NT2/D1 (cell line): ENCODE results near the gene CAMSAP3.

ENCODE experiments used
- DNase-seq: peaks from one replicate; pipeline ENCODE4 v3.0.0-alpha.2; 2011; ENCODE audit warnings: low read depth, low spot score
- H3K27me3 ChIP-seq: 2 replicates; pipeline ENCODE4 v1.6.0; 2011; ENCODE audit warnings: mild to moderate bottlenecking; ENCODE audit not compliant: insufficient read length, insufficient read depth
- H3K36me3 ChIP-seq: 2 replicates; pipeline ENCODE4 v1.6.1; 2011; ENCODE audit warnings: mild to moderate bottlenecking, low read length, mixed read lengths; ENCODE audit not compliant: insufficient read depth, insufficient read length
- H3K4me1 ChIP-seq: 2 replicates; pipeline ENCODE4 v1.5.1; 2011; ENCODE audit not compliant: insufficient read depth, insufficient read length
- H3K4me3 ChIP-seq: 2 replicates; pipeline ENCODE4 v1.5.1; 2011; ENCODE audit warnings: low read depth; ENCODE audit not compliant: insufficient read length
- H3K9ac ChIP-seq: 2 replicates; pipeline ENCODE4 v1.6.0; 2011; ENCODE audit warnings: low read depth; ENCODE audit not compliant: insufficient read length
- H3K9me3 ChIP-seq: 2 replicates; pipeline ENCODE4 v1.5.1; 2011; ENCODE audit warnings: mild to moderate bottlenecking, low read length; ENCODE audit not compliant: insufficient read depth
- SUZ12 ChIP-seq: IDR thresholded peaks from 2 replicates; pipeline ENCODE4 v1.6.1; 2011; ENCODE audit not compliant: insufficient read length, insufficient read depth; ENCODE audit errors: extremely low read depth
- YY1 ChIP-seq: IDR thresholded peaks from 2 replicates; pipeline ENCODE4 v1.6.1; 2011; ENCODE audit not compliant: insufficient read length, insufficient read depth
- ZNF274 ChIP-seq: IDR thresholded peaks from 2 replicates; pipeline ENCODE4 v1.6.1; 2011; ENCODE audit warnings: mild to moderate bottlenecking, low read depth, low read length

CAMSAP3 gene

GRCh38 chr19:7618348-7618747 lies 22.7 kb downstream of the CAMSAP3 start:
- Histone ChIP-seq H3K27me3 (no peaks in the 10 kb centered on the region), H3K36me3 (peaks cover 71% of the 10 kb centered on the region)
- no peak for DNase-seq

GRCh38 chr19:7618771-7619510 lies 23.3 kb downstream of the CAMSAP3 start:
- TF ChIP-seq ZNF274, result no peak
- TF ChIP-seq SUZ12, result no peak
- TF ChIP-seq YY1, result no peak
- Histone ChIP-seq H3K36me3 (peaks cover 76% of the 10 kb centered on the region), H3K9ac (no peak overlapping the region), H3K4me1 (no peaks in the 10 kb centered on the region), H3K27me3 (no peaks in the 10 kb centered on the region), H3K9me3 (no peaks in the 10 kb centered on the region), H3K4me3 (no peak overlapping the region)
- no peak for DNase-seq

More at GRCh38 chr19:7618348-7618747, 22.7 kb downstream of the CAMSAP3 start:
- Histone ChIP-seq H3K9ac (no peak overlapping the region), H3K4me1 (no peaks in the 10 kb centered on the region), H3K9me3 (no peaks in the 10 kb centered on the region), H3K4me3 (no peak overlapping the region)
- TF ChIP-seq ZNF274 (no peak), YY1 (no peak)

GRCh38 chr19:7619671-7620441 lies 24.2 kb downstream of the CAMSAP3 start:
- TF ChIP-seq ZNF274 (no peak), YY1 (no peak), SUZ12 (no peak)
- no peak overlapping the region for H3K4me3 ChIP-seq

GRCh38 chr19:7620442-7621412 lies 25.1 kb downstream of the CAMSAP3 start:
- TF ChIP-seq YY1, result no peak
- TF ChIP-seq ZNF274, result no peak
- no peak for TF ChIP-seq SUZ12
- Histone ChIP-seq H3K27me3 (no peaks in the 10 kb centered on the region), H3K9ac (no peak overlapping the region), H3K4me1 (no peaks in the 10 kb centered on the region), H3K4me3 (no peak overlapping the region), H3K36me3 (peaks cover 92% of the 10 kb centered on the region), H3K9me3 (no peaks in the 10 kb centered on the region)
- DNase-seq, result no peak

More at GRCh38 chr19:7619671-7620441, 24.2 kb downstream of the CAMSAP3 start:
- Histone ChIP-seq H3K36me3 (peaks cover 85% of the 10 kb centered on the region), H3K4me1 (no peaks in the 10 kb centered on the region), H3K27me3 (no peaks in the 10 kb centered on the region), H3K9ac (no peak overlapping the region), H3K9me3 (no peaks in the 10 kb centered on the region)
- DNase-seq, result no peak

GRCh38 chr19:7622933-7623685 lies 27.4 kb downstream of the CAMSAP3 start:
- Histone ChIP-seq H3K4me3 (no peak overlapping the region), H3K36me3 (peaks cover 96% of the 10 kb centered on the region), H3K9me3 (no peaks in the 10 kb centered on the region), H3K4me1 (no peaks in the 10 kb centered on the region), H3K27me3 (no peaks in the 10 kb centered on the region), H3K9ac (no peak overlapping the region)
- TF ChIP-seq ZNF274, result no peak
- DNase-seq, result no peak

GRCh38 chr19:7623725-7624603 lies 28.3 kb downstream of the CAMSAP3 start:
- Histone ChIP-seq H3K27me3 (no peaks in the 10 kb centered on the region), H3K36me3 (peaks cover 91% of the 10 kb centered on the region), H3K9me3 (no peaks in the 10 kb centered on the region), H3K4me3 (no peak overlapping the region), H3K9ac (no peak overlapping the region), H3K4me1 (peaks cover 3% of the 10 kb centered on the region)
- no peak for TF ChIP-seq YY1
- DNase-seq, result no peak
